Gastrocnemius medialis (tissue), 4 donors: ENCODE data around the gene RAD9A. TPM values are rescaled to one million over a fixed set of nuclear protein-coding genes. Genes with fewer than 3 reads are reported as not detected.

ENCODE experiments used
- ATAC-seq, 2 donors: fragments of 150-250 bp; one replicate each; pipeline ENCODE4 v1.9.1; 2016
- DNase-seq, 2 donors: peaks; one replicate each; pipeline ENCODE4 v3.0.0-alpha.2; 2019
- H3K27ac ChIP-seq, 4 donors: fragments of 200-600 bp; sonication (generic); 1 replicate in 1 of 4; 2 replicates in 3 of 4; pipeline ENCODE4 v1.5.1; 2016 to 2018; ENCODE audit warnings: mild to moderate bottlenecking in 2 of 4, moderate library complexity in 1 of 4
- H3K27me3 ChIP-seq, 3 donors: fragments of 200-600 bp; sonication (generic) in 2 of 3; 1 replicate in 1 of 3; 2 replicates in 2 of 3; pipeline versions ENCODE4 v1.5.1 to v1.6.0; 2016 to 2019; ENCODE audit warnings: mild to moderate bottlenecking in 1 of 3, moderate library complexity in 1 of 3
- H3K36me3 ChIP-seq, 2 donors: fragments of 200-600 bp; sonication (generic) in 1 of 2; one replicate each; pipeline ENCODE4 v1.5.1; 2017 to 2018
- H3K4me1 ChIP-seq, 2 donors: fragments of 200-600 bp; sonication (generic) in 1 of 2; one replicate each; pipeline ENCODE4 v1.5.1; 2016 to 2017; ENCODE audit warnings: mild to moderate bottlenecking in 2 of 2
- H3K4me3 ChIP-seq, 4 donors: fragments of 200-600 bp; sonication (generic) in 3 of 4; 1 replicate in 1 of 4; 2 replicates in 3 of 4; pipeline ENCODE4 v1.5.1; 2016 to 2019; ENCODE audit warnings: mild to moderate bottlenecking in 2 of 4
- H3K9me3 ChIP-seq, 3 donors: fragments of 200-600 bp; sonication (generic) in 2 of 3; 1 replicate in 1 of 3; 2 replicates in 2 of 3; pipeline ENCODE4 v1.5.1; 2016 to 2019
- CTCF ChIP-seq, 5 experiments: fragments of 450-650 bp in 3 of 5; fragments of 200-600 bp in 2 of 5; sonication (generic) in 2 of 5; IDR thresholded peaks in 4 of 5; conservative IDR thresholded peaks in 1 of 5; 1 replicate in 4 of 5; 2 replicates in 1 of 5; pipeline ENCODE4 v1.5.1; 2016 to 2019; ENCODE audit warnings: antibody characterized with exemption in 5 of 5, mild to moderate bottlenecking in 3 of 5, moderate library complexity in 3 of 5
- POLR2A ChIP-seq, 2 donors: fragments of 450-650 bp; IDR thresholded peaks; one replicate each; pipeline ENCODE4 v1.6.1; 2017; ENCODE audit warnings: antibody characterized with exemption in 2 of 2, mild to moderate bottlenecking in 2 of 2, moderate library complexity in 2 of 2
- in situ Hi-C, 4 donors: fragments of 200-750 bp; cut with MboI; loops; one replicate each; pipeline versions ENCODE4 v1.15.0 to v1.8.0; 2017; ENCODE audit warnings: low sequenced_read_pairs in 4 of 4
- intact Hi-C: fragments of 100-400 bp; cut with DNase I; formaldehyde crosslinking; loops from one replicate; pipeline ENCODE4 v1.15.1; 2023; ENCODE audit warnings: low total_unique reads
- total RNA-seq, 4 donors: library from RNA; depleted of rRNA; stranded (reverse); fragments of >200 nt; gene quantifications; one replicate each; pipeline versions ENCODE4 v1.1.0 to v1.2.3, GENCODE V29; 2016

The RAD9A gene
- total RNA-seq, 4 donors from 2014 or later, result 5.2 to 14.7 (median 7.7) TPM

DNA sequence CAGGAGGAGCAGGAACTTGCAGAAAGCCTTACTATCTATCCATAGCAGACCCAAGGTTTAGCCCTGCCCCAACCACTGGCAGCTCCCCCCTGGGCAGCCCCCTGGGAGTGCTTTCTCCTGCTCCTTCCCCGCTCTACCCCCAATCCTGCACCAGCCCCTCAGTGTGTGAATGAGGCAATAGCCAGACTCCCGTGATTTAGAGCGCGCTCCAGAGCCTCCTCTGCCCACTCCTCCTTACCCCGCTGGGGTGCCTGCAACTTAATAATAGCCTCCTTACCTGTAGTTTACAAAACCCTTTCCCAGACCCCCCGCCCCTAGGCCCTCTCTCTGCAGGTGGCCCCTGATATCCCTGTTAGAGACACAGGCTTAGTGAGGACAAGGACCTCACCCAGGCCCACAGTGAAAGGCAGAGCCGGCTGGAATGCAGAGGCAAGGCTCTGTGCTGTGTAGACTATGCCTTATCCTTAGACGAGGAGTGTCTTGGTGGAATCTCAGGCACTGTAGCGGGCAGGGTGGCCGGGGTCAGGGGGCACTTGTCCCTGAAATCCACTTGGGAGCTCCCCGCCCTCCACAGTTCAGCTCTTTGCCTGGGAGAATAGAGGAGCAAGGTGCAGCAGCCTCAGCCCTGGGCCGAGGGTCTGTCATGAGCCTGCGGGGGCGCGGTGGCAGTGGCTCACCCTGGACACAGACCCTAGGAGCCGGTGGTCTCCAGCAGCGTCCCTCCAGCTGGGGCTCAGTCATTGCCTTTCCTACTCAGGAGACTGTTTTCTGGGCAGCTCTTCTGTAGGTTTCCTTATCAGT is 19.4 kb downstream of the RAD9A start:
- DNase-seq (no peak), ATAC-seq (no peak)
- Histone ChIP-seq H3K4me3 (no peak overlapping the region), H3K27ac (no peak overlapping the region), H3K9me3 (no peaks in the 10 kb centered on the region), H3K36me3 (no peaks in the 10 kb centered on the region), H3K4me1 (peaks cover 4 to 11% of the 10 kb centered on the region in 2 donors), H3K27me3 (peaks cover 17 to 31% (median 25%) of the 10 kb centered on the region in 3 donors)
- TF ChIP-seq POLR2A (IDR thresholded peaks at IDR 0.05) (no peak), CTCF (IDR thresholded peaks at IDR 0.05 in 4 of 5, conservative IDR thresholded peaks at IDR 0.05 in 1 of 5) (no peak)
- in situ Hi-C loops (no loop called here), intact Hi-C loops (no loop called here)

DNA sequence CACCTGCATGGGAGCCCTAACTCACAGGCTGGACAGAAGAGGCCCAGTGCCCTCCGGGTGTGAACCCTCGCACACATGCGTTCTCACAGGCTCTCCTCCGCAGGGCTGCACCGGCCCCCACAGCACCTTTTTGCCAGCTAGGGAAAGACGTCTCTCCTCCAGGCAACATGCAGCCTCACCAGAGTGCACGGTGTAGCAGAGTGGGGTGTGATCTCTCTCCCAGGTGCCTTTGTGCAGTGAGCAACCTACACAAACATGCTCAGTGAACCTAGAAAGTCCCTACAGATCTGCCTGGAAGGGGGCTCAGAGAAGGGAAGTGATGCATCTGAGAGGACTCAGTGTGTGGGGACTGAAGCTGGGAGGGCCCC is 20.0 kb downstream of the RAD9A start:
- intact Hi-C loops, result no loop called here
- Histone ChIP-seq H3K27ac (no peak overlapping the region), H3K4me1 (peaks cover 10 to 17% of the 10 kb centered on the region in 2 donors), H3K4me3 (no peak overlapping the region), H3K27me3 (peaks cover 17 to 31% (median 25%) of the 10 kb centered on the region in 3 donors), H3K9me3 (no peaks in the 10 kb centered on the region), H3K36me3 (no peaks in the 10 kb centered on the region)
- TF ChIP-seq POLR2A (IDR thresholded peaks at IDR 0.05) (no peak), CTCF (IDR thresholded peaks at IDR 0.05 in 4 of 5, conservative IDR thresholded peaks at IDR 0.05 in 1 of 5) (no peak)
- no peak for DNase-seq
- no peak for ATAC-seq
- in situ Hi-C loops, result no loop called here

- Histone ChIP-seq H3K27me3 (peaks cover 17 to 31% (median 25%) of the 10 kb centered on the region in 3 donors), H3K4me1 (peaks cover 18 to 25% of the 10 kb centered on the region in 2 donors), H3K4me3 (no peak overlapping the region), H3K9me3 (no peaks in the 10 kb centered on the region), H3K27ac (no peak overlapping the region), H3K36me3 (no peaks in the 10 kb centered on the region)
- ATAC-seq (no peak), DNase-seq (no peak)
- TF ChIP-seq POLR2A (IDR thresholded peaks at IDR 0.05) (no peak), CTCF (IDR thresholded peaks at IDR 0.05 in 4 of 5, conservative IDR thresholded peaks at IDR 0.05 in 1 of 5) (no peak)
- in situ Hi-C loops (no loop called here), intact Hi-C loops (no loop called here)
Measured at GRCh38 chr11:67412495-67413179, 20.9 kb downstream of the RAD9A start.

GRCh38 chr11:67413266-67413849 is 21.6 kb downstream of the RAD9A start:
- peaks cover 24 to 32% of the 10 kb centered on the region in 2 donors for H3K4me1 ChIP-seq

More at GRCh38 chr11:67413266-67413849, 21.6 kb downstream of the RAD9A start:
- TF ChIP-seq CTCF (IDR thresholded peaks at IDR 0.05 in 4 of 5, conservative IDR thresholded peaks at IDR 0.05 in 1 of 5) (no peak), POLR2A (IDR thresholded peaks at IDR 0.05) (no peak)
- in situ Hi-C loops (no loop called here), intact Hi-C loops (no loop called here)
- ATAC-seq, result no peak
- no peak overlapping the region for H3K27ac ChIP-seq
- H3K36me3 ChIP-seq, result no peaks in the 10 kb centered on the region
- no peak for DNase-seq
- no peaks in the 10 kb centered on the region for H3K9me3 ChIP-seq
- H3K4me3 ChIP-seq, result no peak overlapping the region
- peaks cover 17 to 25% (median 22%) of the 10 kb centered on the region in 3 donors for H3K27me3 ChIP-seq
